Activated T-helper 9 cell treated with anti-CD3 and anti-CD28 coated beads, Interleukin-2, amount 50 U/mL, for 16 hours (primary cell): Measurements from ENCODE around the gene CLCN7.
A peak's percentile ranks its signal among the peaks of the same experiment; 100 is the strongest.

Experiments
- DNase-seq: peaks from one replicate; pipeline ENCODE4 v3.0.0-alpha.2; 2020; ENCODE audit warnings: low read depth

Gene CLCN7

DNA sequence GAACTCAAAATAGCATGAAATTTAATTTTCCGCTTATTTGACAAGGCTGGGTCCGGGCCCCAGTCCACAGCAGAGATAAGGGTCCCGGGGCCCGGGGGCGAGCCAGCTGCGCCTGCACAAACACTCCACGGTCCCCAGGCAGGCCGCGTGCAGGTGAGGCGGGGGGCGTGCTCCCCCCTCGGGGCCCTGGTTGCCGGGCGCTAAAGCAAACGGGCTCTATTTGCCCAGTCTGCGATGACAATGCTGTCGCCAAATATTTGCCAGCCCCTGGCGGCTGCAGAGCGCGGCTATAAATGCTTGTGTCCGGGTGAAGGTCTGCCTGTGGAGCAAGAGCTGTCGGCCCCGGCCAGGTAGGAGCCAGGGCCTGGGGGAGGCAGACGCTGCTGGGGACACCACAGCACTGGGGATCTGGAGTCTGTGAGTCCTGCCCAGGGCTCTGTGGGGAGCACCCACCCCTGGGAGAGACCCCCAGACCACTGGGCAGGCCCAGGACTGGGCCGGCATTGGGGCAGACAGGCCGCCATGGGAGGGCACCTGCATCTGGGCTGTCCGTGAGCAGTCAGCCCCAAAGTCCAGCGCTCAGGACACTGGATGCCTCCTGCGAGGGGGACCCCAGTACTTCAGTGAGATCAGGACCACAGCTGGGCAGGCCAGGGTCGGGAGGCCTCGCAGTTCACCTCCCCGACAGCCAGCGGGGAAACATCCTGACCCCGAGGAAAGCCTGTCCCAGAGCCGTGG is 43.9 kb downstream of the CLCN7 start, which contains the start of gene PERCC1:
Gene PERCC1 (plus strand): TSS at position 320 of the 738 bp plus-strand sequence. CDS start 1,516 bp downstream, outside the sequence.
- DNase-seq: no peak

- no peak for DNase-seq
Measured at GRCh38 chr16:1430214-1430758, 44.5 kb downstream of the CLCN7 start.

GRCh38 chr16:1429631-1430030 is 45.2 kb downstream of the CLCN7 start:
- no peak for DNase-seq

DNA sequence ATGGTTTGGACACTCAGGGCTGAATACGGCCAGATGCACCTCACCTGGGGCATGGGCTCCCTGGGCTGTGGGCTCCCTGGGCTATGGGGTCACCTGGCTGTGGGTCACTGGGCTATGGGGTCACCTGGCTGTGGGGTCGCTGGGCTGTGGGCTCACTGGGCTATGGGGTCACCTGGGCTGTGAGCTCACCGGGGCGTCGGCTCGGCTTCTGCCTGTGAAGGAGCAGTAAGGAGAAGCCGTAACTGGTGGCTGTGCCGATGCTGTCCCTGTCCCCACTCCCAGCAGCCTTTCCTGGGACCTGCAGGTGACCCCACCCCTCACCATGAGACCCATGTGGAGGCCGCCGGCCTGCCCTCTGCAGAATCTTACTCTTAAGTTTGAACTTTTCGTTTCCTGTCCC is 45.8 kb downstream of the CLCN7 start:
- DNase-seq: no peak

DNA sequence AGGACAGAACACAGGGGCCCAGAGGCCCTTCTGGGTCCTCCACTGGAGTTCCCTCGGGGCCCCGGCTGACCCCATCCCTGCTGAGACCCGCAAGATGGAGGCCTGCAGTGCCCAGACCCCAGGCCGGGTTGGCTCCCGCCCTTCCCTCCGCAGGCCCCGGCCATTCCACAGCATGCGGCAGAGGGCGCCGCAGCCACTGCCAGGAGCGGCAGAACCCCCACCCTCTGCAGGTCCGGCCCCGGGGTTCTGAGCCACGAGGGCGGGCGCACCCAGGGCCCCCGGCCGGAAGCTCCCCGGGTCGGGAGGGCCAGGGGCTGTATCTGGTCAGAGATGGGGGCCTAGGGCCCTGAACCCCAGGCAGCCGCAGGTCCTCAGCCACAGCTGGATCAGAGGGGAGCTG is 46.3 kb downstream of the CLCN7 start:
- peak; percentile 25 for DNase-seq

DNA sequence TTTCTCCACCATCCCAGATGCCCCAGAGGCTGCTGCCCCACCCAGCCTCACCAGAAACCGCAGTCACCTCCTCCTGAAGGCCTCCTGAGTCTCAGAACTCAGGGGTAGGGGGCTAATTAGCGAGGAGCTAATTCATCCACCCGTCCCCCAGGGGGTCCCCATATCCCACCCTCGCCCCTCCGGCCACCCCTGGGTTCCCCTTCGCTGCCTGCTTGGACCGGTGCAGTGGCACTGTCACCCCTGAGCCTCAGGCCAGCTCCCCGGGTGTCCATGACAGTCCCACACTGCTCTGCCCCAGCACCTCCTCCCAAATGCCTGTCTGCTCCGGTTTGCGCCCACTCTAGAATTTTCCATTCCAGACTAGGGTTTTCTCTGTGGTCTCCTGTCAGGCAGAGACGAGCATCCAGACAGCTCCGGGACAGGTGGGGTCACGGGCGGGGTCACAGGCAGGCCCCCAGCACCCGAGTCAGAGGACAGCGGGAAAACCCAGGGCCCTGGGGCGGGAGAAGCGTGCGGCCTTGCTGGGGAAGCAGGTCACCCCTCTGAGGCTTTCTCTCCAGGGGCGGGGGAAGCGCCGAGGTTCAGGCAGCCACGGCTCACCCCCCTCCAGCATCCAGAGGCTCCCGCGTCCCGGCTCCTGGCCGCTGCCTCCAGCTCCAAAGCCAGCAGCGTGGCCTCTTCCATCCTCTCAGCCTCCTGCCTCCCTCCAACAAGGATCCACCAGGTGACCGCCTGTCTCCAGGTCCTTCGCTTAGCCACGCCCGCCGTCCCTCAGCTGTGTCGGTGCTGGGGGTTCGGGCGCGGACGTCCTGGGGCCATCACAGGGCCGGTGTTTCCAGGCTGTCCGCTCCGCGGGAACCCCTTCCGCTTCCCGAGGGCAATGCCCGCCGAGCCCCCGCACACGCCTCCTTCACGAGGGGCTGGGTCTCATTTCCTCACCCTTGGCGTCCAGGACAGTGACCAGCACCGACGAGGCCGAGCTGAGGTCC is 47.1 kb downstream of the CLCN7 start:
- no peak for DNase-seq

DNA sequence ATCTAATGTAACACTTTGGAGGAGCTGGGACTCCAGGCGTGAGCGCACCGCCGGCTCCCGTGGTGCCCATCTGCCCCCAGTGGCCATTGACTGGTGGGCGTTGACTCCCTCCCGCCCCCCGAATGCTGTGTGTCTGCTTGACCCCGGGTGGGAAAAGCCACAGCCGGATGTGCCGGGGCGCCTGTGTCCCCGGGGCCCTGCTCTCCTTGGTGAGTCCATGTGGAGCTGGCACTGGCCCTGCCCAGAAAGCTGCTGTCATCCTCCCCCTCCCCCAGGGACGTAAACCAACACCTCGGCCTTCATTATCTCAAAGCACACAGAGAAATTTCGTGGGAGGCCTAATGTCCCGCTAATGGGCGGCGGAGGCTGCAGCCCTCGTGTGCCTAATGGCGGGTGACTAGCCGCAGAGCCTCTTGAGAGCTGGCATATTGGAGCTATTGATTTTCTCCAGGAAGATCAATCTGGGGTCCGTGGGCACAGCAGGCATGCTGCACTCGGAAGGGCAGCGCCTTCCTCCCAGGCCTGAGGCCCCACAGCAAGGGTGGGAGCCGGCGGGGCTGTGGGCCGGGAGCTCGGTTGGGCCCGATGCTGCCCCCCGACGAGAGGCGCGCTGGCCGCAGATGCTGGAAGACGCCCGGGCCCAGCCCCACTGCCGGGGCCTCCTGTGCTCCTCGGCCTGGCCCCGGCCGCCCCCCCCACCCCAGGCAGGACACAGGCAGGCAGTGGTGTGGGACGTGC is 47.9 kb downstream of the CLCN7 start:
- DNase-seq: no peak

DNA sequence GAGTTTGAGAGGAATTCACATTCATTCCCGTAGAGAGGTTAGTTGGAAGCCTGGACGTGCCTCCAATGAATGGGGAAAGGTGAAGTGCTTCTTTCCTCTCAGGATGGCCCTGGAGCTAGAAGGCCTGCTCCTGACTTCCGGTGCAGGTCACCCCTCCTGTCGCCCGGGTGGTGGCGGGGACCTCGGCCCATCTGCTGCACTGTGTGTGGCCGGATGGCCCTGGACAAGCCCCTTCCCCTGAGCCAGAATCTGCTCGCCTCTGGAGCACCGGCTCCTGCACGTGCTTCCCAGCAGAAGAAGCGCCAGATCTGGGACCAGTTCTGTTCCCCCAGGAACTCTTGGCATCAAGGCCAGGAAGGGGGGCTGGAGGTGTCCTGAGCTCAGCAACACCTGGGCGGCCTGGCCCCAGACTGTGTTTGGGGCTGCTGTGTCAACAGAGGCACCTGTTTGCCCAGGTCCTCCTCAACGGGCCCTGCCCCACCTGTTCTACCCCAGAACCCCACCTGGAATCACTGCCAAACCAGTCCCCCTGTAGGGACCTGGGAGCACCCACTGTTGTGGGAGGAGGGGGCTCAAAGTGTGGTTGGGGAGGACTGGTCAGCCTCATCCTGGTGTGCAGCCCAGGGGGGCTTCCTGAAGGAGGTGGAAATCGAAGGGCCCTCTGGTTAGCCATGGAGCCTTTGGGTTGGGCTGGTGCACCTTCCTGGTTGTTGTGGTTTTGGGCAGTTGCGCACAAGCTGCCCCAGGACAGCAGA is 49.0 kb downstream of the CLCN7 start:
- no peak for DNase-seq

- no peak for DNase-seq
Measured at GRCh38 chr16:1424028-1424427, 50.8 kb downstream of the CLCN7 start.

- no peak for DNase-seq
Measured at GRCh38 chr16:1422076-1422475, 52.8 kb downstream of the CLCN7 start.

DNA sequence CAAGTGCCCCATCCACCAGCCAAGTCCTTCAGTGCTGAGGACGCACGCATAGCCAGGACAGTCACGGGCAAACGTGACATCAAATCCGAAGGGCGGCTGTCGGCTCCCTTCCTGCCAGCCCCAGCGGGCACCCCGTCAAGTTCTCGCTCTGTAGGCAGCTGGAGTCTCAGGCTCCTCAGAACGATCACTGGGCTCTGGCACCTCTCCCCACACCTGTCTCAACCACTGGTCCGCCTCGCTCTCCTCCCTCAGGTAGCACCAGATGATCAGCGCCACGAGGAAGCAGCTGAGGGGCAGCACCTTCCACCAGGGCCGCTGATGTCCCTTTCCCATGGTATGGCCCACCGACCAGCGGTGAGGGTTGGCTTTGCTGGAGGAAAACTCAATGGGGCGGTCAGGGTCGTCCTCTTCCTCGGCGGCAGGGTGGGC is 54.7 kb downstream of the CLCN7 start:
- DNase-seq: no peak

GRCh38 chr16:1416521-1416941 is 58.3 kb downstream of the CLCN7 start:
- DNase-seq: no peak

- peak; percentile 76 for DNase-seq
Measured at GRCh38 chr16:1414532-1415260, 60.1 kb downstream of the CLCN7 start, which contains the start of gene UNKL. Gene UNKL (minus strand): TSS chr16:1414704. CDS start chr16:1414691, 13 bp downstream.

DNA sequence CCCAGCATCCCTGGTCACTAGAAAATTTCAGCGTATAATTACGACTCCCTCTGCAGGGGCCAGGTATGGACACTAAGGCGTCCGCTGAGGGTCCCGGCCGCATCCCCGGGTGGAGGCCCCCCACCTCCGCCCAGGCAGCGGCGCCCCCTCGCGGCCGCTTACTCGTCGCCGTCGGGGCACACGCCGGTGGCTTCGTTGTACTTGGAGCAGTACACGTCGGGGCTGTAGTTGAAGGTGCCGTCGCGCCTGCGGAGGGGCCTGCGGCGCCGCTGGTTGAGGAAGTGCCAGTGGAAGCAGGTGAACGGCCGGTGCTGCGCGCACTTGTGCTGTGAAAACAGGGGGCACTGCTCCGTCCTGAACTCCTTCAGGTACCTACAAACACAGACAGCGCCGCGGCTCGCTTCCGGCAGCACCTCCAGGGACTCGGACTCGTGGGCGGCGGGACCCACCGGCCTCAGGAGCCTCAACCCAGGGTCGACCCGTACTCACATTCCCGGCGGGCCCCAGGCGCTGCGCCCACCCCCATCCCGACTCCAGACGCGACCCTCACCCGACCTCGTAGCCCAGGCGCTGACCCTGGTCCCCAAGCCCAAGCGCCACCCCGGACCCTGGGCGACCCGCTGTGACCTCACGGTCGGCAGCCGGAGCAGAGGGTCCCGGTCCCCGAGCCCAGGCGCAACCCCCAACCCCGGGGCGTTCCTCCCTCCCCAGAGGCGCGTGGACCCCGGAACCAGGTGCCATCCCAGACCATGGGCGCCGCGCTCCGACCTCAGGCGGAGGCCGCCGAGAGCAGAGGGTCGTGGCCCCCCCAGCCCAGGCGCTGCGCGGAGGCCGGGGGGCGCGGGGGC is 60.9 kb downstream of the CLCN7 start:
- peak; percentile 59 for DNase-seq

DNA sequence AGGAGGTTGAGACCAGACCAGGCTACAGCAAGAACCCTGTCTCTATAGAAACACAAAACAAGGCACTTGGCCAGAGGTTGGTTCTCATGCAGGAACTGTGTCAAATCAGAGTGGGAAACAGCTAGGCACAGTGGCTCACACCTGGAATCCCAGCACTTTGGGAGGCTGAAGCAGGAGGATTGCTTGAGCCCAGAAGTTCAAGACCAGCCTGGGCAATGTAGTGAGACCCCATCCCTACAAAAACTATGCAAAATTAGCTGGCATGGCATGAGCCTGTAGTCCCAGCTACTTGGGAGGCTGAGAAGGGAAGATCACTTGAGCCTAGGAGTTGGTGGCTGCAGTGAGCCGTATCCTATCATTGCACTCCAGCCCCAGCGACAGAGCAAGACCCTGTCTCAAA is 62.0 kb downstream of the CLCN7 start:
- DNase-seq: no peak

- DNase-seq: peak; percentile 94
Measured at GRCh38 chr16:1408171-1408837, 66.5 kb downstream of the CLCN7 start.

- no peak for DNase-seq
Measured at GRCh38 chr16:1407753-1408152, 67.1 kb downstream of the CLCN7 start.

- DNase-seq: no peak
Measured at GRCh38 chr16:1403733-1404132, 71.1 kb downstream of the CLCN7 start.

DNA sequence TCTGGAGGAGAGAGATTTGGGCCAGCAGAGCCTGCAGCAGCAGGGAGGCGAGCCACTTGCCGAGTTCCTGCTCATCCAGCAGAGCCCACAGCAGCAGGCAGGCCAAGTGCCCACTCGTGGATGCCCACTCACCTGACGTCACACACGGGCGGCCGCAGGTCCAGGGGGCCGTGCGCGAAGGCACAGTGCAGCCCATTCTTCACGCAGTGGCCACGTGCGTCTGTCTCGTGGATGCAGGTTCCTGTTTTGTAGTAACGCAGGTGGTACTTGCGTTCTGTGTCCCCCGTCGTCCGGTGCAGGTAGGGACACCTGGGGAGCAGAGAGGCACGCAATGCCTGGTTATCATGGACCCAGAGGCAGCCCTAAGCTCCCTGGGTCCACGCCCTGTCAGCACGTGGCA is 71.8 kb downstream of the CLCN7 start:
- no peak for DNase-seq
